Astrocyte (in vitro differentiated cells and primary cell): Measurements from ENCODE around the gene DUSP16.

Source experiments
- CTCF ChIP-seq: IDR thresholded peaks from 2 replicates; pipeline ENCODE4 v1.5.1; 2011; ENCODE audit warnings: low read depth, mild to moderate bottlenecking, inconsistent platforms, low read length, moderate library complexity; ENCODE audit not compliant: insufficient read depth
- EZH2 ChIP-seq: IDR thresholded peaks from 2 replicates; pipeline ENCODE4 v1.6.1; 2012; ENCODE audit warnings: mild to moderate bottlenecking, low read length, inconsistent platforms; ENCODE audit not compliant: insufficient read depth

- no peak for TF ChIP-seq CTCF
- no peak for TF ChIP-seq EZH2
Measured at GRCh38 chr12:12540261-12541013, 22.2 kb downstream of the DUSP16 start.
